HG02885 (cell line): ENCODE results near the gene ABL1.

ENCODE experiments used
- ATAC-seq: cut with Tn5 transposase; IDR thresholded peaks from one replicate; pipeline ENCODE4 v1.9.1; 2021; ENCODE audit warnings: mild to moderate bottlenecking; ENCODE audit not compliant: unreplicated experiment, poor library complexity

The ABL1 gene

DNA sequence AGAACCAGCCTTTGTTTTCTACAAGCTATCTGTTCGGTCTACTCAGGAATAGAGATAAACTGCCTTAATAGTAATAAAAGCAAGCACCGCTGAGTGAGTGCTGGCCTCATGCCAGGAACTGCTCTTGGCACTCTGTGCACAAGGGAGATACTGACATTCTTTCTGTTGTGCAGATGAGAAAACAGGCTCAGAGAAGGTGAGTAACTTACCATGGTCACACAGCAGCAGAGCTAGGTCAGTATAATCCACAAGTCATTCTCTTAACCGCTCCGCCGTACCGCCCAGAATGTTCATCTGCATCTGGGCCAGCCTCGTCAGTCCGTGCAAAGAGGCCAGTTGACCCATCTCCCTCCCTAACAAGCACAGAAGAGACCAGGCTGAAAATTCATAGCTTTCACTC lies 34.2 kb downstream of the ABL1 start:
- ATAC-seq, result no peak

DNA sequence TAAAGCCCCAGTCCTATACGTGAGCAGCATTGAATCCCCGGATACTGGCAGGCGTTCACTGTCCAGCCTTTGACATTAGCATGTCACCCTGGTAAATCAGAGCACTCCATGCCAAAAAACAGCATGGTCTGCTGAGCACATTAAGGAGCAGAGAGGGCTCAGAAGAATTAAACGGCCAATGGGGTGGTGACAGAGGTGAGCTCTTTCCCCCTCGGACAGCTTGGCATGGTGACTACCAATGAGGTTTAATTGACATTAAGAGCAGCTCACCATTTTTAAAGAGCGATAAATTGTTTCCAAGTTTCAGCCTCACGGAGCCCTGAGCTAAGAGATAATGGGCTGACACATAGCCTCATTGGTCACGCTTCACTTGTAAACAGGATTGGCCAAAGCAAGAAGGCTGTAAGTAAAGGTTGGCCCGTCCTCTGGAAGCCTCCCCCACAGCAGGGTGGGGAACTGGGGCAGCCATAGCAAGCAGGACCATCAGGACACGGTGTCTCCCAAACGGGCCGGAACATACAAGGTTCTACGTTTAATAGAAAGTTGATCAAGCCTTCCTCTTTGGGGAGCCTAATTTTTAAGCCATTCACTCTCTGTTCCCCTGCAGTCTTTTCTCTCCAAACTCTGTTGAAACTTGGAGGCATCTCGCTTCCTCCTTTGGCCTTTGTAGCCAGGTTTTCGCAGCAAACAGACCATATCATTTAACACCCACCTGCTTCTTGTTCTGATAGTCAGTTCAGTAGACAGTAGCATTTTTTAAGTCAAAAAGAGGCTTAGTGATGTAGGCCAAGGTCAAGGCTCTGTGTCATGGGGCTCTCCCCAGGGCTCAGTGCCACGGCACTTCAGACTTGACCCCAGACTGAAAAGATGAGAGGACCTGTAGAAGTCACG lies 35.7 kb downstream of the ABL1 start:
- ATAC-seq, result peak; percentile 88

DNA sequence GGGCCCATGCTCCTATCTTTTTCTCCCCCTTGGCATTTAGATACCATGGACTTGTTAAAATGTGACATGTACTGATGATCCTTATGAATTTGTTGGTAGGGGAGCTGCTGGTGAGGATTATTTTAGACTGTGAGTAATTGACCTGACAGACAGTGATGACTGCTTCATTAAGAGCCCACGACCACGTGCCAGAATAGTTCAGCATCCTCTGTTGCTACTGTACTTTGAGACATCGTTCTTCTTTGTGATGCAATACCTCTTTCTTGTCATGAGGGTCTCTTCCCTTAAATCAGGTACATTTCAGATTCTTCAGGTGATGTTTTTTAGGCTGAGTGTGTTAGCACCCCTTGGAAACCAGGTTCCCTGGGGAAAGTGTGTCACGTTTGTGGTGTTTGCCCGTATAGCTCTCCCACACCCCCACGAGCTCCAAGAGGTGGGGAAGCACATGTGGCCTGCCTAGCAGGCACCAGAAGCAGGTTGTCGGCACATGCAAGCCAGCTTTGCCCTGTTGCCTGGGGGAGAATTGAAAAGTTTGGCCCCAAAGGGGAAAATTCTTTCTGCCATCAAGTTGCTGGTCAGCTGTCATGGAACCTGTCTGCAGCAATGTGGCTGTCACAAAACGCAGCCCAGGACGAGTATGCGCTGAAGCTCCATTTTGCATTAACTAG lies 36.5 kb downstream of the ABL1 start:
- no peak for ATAC-seq

DNA sequence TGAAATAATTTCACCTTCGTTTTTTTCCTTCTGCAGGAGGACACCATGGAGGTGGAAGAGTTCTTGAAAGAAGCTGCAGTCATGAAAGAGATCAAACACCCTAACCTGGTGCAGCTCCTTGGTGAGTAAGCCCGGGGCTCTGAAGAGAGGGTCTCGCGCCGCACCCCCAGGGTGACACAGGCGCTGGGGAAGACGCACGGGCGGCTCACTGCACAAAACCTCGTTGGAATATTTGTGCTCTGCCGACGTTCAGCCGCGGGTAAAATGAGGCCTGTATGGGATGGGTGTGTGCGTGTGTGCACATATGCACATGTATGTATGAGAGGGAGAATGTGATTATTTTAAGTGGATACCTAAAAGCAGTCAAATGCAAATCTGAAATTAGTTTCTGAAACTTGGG lies 37.0 kb downstream of the ABL1 start:
- ATAC-seq, result no peak

DNA sequence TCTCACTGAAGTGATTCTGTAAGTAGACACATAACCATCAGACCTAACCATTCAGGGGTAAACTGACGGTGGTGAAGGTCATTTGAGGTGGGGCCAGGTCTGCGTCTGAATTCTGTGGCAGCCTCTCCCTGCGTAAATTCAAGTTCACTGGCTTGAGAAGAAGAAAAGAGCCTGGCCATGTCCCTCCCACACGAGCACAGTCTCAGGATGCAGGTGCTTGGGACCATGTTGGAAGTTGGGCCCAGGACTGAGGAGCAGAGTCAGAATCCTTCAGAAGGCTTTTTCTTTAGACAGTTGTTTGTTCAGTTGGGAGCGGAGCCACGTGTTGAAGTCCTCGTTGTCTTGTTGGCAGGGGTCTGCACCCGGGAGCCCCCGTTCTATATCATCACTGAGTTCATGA lies 37.5 kb downstream of the ABL1 start:
- ATAC-seq, result no peak

DNA sequence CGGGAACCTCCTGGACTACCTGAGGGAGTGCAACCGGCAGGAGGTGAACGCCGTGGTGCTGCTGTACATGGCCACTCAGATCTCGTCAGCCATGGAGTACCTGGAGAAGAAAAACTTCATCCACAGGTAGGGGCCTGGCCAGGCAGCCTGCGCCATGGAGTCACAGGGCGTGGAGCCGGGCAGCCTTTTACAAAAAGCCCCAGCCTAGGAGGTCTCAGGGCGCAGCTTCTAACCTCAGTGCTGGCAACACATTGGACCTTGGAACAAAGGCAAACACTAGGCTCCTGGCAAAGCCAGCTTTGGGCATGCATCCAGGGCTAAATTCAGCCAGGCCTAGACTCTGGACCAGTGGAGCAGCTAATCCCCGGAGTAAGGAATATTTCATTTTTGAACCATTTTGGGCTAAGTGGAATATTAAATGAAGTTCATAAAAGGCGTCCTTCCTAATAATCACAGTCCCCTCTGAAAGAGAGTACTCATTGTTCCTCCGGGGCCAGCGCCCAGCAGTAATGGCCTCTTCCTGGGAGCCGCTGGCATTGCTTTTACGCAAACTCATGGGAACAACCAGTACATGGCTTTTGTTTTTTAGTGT lies 38.0 kb downstream of the ABL1 start:
- ATAC-seq, result no peak

DNA sequence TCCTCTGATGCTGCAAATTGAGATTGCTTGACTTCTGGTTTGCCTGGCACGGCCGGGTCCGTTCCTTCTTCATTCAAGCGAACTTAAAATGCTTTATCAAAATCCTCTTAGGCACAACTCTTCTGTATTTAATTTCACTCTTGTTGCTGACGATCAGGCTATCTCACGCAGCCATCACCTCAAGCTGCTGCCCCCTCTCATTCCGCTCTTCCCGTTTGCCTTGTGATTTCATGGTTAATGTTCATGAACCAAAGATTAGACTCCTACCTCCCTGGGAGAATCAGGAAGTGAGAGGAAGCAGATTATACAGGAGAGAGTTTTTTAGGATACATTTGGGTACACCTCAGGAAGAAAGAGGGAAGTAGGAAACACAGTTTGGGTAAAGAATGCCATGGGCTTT lies 38.9 kb downstream of the ABL1 start:
- no peak for ATAC-seq

DNA sequence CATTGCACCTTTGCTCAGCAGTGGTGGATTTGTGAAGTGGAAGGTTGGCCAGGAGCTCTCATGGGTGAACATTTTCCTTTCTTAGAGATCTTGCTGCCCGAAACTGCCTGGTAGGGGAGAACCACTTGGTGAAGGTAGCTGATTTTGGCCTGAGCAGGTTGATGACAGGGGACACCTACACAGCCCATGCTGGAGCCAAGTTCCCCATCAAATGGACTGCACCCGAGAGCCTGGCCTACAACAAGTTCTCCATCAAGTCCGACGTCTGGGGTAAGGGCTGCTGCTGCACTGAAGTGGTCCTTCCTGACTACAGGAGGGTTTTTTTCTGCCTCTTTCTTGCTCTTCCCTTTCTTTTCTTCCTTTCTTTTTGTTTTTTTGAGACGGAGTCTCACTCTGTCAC lies 39.7 kb downstream of the ABL1 start:
- no peak for ATAC-seq

DNA sequence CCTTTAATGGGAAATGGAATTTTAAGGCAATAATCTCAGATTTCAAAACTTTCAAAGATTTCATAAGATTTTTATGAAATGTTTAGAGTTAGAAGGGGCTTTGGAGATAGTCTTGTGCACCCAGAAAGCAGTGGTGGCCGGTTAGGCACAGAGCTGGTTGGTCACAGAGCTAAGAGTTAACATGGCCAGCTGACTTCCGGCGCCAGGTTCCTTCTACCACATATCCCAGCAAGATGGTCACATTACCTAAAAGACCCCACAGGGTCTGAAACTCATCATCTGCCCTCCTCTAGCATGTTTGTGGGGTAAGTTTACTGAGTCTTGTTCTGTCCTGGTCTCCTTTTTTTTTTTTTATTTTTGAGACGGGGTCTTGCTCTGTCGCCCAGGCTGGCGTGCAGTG lies 42.2 kb downstream of the ABL1 start:
- ATAC-seq, result no peak

DNA sequence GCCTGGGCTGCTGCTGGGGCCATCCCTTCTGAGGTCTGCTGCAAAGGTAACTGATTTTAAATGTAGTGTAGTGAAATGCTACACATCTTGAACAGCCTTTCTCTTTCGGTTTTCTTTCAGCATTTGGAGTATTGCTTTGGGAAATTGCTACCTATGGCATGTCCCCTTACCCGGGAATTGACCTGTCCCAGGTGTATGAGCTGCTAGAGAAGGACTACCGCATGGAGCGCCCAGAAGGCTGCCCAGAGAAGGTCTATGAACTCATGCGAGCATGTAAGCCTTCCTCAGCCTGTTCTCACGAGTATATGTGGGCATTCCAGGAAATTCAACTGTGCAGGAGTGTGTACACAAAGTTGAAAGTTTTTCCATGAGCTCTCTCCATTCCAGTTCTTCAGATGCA lies 43.2 kb downstream of the ABL1 start:
- no peak for ATAC-seq

DNA sequence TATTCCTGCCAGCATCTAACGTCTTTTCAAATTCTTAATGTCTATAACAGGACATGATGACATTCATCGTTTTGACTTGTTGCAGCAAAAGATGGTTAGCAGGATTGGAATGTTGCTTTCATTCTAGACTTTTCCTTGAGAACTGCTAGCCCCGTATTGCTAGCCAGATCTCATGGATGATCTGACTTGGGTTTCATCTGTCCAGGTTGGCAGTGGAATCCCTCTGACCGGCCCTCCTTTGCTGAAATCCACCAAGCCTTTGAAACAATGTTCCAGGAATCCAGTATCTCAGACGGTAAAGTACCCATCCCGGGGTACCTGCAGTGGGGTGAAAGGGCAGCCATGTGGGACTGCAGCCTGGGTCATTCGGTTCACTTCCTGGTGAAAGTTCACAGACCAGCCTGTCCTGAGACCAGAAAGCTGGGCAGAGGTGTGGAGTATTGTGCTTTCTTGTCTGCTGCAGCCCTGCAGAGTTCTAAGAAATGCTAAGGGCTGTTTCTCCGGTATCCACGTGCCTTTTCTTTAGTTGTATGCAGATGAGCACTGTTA lies 44.9 kb downstream of the ABL1 start:
- ATAC-seq, result no peak

DNA sequence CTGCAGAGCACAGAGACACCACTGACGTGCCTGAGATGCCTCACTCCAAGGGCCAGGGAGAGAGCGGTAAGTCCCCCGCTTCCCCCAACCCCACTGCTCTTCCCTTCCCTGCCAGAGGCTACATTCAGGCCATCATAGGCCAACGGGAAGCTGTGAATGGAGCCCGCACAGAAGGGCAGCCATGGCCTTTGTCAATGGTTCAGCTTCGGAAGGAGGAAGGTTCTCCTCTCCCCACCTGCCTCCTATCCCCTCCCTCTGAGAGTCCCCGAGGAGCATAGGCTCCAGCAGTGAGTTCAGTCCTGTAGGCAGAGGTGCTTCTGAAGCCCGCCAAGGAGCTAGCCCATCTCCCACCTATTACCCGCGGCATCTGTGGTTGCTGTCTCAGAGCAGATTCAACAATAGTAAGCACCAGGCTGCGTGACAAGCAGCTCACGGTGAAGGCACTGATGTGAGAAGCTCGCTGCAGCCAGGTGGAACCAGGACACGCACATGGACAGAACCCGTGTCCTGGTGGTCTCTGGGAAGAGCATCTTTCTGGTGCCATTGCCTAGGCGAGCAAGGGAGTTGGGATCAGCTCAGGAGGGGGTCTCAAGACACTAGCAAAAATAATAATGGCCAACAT lies 45.7 kb downstream of the ABL1 start:
- ATAC-seq, result no peak

DNA sequence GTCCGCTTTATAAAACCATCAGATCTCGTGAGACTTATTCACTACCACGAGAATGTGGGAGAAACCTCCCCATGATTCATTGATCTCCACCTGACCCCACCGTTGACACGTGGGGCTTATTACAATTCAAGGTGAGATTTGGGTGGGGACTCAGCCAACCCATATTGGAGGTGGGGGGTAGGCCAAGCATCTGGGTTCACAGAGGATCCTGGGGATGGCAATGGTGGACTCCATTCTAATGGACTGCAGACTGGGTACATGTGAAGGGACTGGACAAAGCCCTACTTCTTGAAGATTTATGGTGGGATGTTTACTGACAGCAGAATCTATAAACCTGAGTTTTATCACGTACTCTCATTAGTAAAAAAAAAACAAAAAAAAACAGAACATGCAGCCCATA lies 46.5 kb downstream of the ABL1 start:
- ATAC-seq, result no peak

DNA sequence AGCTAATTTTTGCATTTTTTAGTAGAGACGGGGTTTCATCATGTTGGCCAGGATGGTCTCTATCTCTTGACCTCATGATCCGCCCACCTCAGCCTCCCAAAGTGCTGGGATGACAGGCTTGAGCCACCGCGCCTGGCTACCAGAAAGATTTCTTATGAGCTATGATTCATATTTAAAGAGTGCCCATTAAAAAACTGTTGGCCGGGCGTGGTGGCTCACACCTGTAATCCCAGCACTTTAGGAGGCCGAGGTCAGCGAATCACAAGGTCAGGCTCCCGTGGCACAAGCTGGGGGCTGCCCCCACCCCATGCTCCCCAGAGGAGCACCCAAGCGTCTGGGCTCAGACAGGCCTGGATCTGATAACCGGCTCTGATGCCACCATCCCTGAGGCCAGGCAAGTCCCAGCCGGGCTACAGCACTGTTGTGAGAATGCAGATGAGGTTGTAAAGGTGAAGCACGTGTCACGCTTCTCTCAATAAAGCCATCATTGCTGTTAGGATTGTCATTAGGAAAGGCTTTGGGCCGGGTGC lies 47.7 kb downstream of the ABL1 start:
- no peak for ATAC-seq

DNA sequence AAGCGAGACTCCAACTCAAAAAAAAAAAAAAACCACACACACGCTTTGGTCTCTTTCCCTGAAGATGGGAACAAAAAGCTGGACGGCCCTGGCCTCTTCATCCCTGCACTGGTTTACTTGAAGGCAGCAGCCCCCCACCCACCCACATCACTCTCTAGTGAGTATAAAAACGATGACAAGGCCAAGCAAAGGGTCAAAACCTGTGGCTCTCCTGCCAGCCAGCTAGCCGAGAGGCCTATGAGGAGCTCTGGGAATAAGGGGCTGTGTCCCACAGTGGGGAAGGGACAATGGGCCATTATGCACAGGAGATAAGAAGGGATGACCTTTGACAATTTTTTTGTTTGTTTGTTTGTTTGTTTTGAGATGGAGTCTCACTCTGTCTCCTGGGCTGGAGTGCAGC lies 48.4 kb downstream of the ABL1 start:
- ATAC-seq, result no peak

DNA sequence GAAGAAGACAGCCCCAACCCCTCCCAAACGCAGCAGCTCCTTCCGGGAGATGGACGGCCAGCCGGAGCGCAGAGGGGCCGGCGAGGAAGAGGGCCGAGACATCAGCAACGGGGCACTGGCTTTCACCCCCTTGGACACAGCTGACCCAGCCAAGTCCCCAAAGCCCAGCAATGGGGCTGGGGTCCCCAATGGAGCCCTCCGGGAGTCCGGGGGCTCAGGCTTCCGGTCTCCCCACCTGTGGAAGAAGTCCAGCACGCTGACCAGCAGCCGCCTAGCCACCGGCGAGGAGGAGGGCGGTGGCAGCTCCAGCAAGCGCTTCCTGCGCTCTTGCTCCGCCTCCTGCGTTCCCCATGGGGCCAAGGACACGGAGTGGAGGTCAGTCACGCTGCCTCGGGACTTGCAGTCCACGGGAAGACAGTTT lies 49.1 kb downstream of the ABL1 start:
- ATAC-seq, result no peak

DNA sequence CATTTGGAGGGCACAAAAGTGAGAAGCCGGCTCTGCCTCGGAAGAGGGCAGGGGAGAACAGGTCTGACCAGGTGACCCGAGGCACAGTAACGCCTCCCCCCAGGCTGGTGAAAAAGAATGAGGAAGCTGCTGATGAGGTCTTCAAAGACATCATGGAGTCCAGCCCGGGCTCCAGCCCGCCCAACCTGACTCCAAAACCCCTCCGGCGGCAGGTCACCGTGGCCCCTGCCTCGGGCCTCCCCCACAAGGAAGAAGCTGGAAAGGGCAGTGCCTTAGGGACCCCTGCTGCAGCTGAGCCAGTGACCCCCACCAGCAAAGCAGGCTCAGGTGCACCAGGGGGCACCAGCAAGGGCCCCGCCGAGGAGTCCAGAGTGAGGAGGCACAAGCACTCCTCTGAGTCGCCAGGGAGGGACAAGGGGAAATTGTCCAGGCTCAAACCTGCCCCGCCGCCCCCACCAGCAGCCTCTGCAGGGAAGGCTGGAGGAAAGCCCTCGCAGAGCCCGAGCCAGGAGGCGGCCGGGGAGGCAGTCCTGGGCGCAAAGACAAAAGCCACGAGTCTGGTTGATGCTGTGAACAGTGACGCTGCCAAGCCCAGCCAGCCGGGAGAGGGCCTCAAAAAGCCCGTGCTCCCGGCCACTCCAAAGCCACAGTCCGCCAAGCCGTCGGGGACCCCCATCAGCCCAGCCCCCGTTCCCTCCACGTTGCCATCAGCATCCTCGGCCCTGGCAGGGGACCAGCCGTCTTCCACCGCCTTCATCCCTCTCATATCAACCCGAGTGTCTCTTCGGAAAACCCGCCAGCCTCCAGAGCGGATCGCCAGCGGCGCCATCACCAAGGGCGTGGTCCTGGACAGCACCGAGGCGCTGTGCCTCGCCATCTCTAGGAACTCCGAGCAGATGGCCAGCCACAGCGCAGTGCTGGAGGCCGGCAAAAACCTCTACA lies 49.8 kb downstream of the ABL1 start:
- no peak for ATAC-seq

DNA sequence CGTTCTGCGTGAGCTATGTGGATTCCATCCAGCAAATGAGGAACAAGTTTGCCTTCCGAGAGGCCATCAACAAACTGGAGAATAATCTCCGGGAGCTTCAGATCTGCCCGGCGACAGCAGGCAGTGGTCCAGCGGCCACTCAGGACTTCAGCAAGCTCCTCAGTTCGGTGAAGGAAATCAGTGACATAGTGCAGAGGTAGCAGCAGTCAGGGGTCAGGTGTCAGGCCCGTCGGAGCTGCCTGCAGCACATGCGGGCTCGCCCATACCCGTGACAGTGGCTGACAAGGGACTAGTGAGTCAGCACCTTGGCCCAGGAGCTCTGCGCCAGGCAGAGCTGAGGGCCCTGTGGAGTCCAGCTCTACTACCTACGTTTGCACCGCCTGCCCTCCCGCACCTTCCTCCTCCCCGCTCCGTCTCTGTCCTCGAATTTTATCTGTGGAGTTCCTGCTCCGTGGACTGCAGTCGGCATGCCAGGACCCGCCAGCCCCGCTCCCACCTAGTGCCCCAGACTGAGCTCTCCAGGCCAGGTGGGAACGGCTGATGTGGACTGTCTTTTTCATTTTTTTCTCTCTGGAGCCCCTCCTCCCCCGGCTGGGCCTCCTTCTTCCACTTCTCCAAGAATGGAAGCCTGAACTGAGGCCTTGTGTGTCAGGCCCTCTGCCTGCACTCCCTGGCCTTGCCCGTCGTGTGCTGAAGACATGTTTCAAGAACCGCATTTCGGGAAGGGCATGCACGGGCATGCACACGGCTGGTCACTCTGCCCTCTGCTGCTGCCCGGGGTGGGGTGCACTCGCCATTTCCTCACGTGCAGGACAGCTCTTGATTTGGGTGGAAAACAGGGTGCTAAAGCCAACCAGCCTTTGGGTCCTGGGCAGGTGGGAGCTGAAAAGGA lies 50.7 kb downstream of the ABL1 start:
- no peak for ATAC-seq
